GM10248 (cell line): ENCODE results near the gene TRAF1.
"Not testable (repeated sequence)": the region's sequence is repeated elsewhere in the genome, so short reads cannot be mapped to it uniquely, and the experiment has no call there.

Experiments
- CTCF ChIA-PET: fragments of 300-600 bp; sonication (Branson Sonifier 250); formaldehyde crosslinking; extraction: SDS; loops from one replicate; lab custom pipeline; 2021; ENCODE audit warnings: antibody characterized with exemption; lab: Yijun Ruan, JAX
- POLR2A ChIA-PET: fragments of 350-650 bp; sonication (Branson Sonifier 250); formaldehyde crosslinking; extraction: SDS; loops from one replicate; lab custom pipeline; 2020; ENCODE audit warnings: antibody characterized with exemption; lab: Yijun Ruan, JAX
- DNase-seq: peaks from one replicate; pipeline ENCODE4 v3.0.0; 2012; ENCODE audit errors: extremely low spot score
- CTCF ChIP-seq: IDR thresholded peaks from 2 replicates; pipeline ENCODE4 v1.5.1; 2012; ENCODE audit warnings: mild to moderate bottlenecking, low read depth; ENCODE audit errors: extremely low read depth, missing control alignments, control extremely low read depth

The TRAF1 gene

GRCh38 chr9:120926397-120926928 is at the start of gene TRAF1:
TRAF1 (minus strand) TSS chr9:120926796; CDS start chr9:120926075, 721 bp downstream.
- POLR2A ChIA-PET, result interaction anchor here (0.6 to 3.4 kb wide), 7 partner anchors 10 to 145 kb away, joined by 3 to 22 read pairs (median 5); no protein-coding TSS in a partner anchor
- CTCF ChIA-PET, result interaction anchor here (0.9 to 2.3 kb wide), 6 partner anchors 10 to 171 kb away, joined by 3 to 12 read pairs (median 4); no protein-coding TSS in a partner anchor
- no peak for DNase-seq
- no peak for TF ChIP-seq CTCF

DNA sequence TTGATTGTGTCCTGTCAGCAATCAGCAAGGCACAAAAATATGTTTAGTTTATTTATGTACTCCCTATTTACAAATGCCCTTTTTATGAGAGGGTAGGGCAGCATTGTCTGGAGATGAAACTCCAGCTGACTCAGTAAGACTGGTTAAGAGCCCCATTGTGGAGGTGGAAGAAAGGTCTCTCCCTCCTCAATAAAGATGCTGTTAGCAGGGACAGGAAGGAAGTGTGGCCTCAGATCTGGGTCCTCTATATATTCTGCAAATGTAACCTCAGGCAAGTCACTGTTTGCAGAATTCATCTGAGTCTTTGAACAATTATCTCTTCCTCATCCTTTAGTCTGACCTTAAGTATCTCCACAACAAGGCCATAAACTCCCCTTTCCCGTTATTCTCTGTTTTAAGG is 48.3 kb upstream of the TRAF1 start:
- ChIA-PET CTCF (no interaction called here), POLR2A (no interaction called here)
- no peak for TF ChIP-seq CTCF
- no peak for DNase-seq

- TF ChIP-seq CTCF, result no peak
- POLR2A ChIA-PET, result no interaction called here
- DNase-seq, result no peak
- CTCF ChIA-PET, result interaction anchor here (1.1 kb wide), 1 partner anchor 10 kb away, joined by 3 read pairs; no protein-coding TSS in a partner anchor
These were observed 47.6 kb upstream of the TRAF1 start for GRCh38 chr9:120974181-120974580.

- ChIA-PET POLR2A (no interaction called here), CTCF (interaction anchor here (0.7 to 4.1 kb wide), 4 partner anchors 10 to 14 kb away, joined by 3 to 29 read pairs (median 3); no protein-coding TSS in a partner anchor)
- DNase-seq, result no peak
- TF ChIP-seq CTCF, result no peak
These were observed 45.3 kb upstream of the TRAF1 start for GRCh38 chr9:120971938-120972337.

DNA sequence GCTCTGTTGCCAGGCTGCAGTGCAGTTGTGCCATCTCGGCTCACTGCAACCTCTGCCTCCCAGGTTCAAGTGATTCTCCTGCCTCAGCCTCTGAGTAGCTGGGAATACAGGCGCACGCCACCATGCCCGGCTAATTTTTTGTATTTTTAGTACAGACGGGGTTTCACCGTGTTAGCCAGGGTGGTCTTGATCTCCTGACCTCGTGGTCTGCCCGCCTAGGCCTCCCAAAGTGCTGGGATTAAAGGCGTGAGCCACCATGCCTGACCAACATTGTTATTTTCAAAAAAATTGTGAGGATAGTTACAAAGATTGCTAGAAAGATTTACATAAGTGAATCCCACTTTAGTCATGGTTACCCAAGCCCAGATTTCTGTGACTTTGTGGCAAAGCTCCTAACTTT is 44.9 kb upstream of the TRAF1 start:
- POLR2A ChIA-PET, DNase-seq: not testable (repeated sequence)
- CTCF ChIA-PET, result interaction anchor here (0.7 to 4.1 kb wide), 4 partner anchors 10 to 14 kb away, joined by 3 to 29 read pairs (median 3); no protein-coding TSS in a partner anchor

GRCh38 chr9:120970244-120970643 is 43.6 kb upstream of the TRAF1 start:
- CTCF ChIA-PET, result interaction anchor here (0.8 to 4.1 kb wide), 3 partner anchors 12 to 33 kb away, joined by 3 to 29 read pairs (median 4); no protein-coding TSS in a partner anchor
- POLR2A ChIA-PET, result interaction anchor here (0.5 kb wide), 1 partner anchor 418 kb away, joined by 3 read pairs; no protein-coding TSS in a partner anchor
- DNase-seq, result no peak
- TF ChIP-seq CTCF, result no peak

GRCh38 chr9:120966013-120966369 is 39.4 kb upstream of the TRAF1 start:
- TF ChIP-seq CTCF, result no peak
- POLR2A ChIA-PET, result no interaction called here
- CTCF ChIA-PET, result interaction anchor here (1.8 kb wide), 1 partner anchor 16 kb away, joined by 8 read pairs; no protein-coding TSS in a partner anchor
- DNase-seq, result no peak
